GM23248 (cell line): ENCODE measurements around the gene COL18A1. TPM values are rescaled to one million over a fixed set of nuclear protein-coding genes. Genes with fewer than 3 reads are reported as not detected.
"Not testable (repeated sequence)": the region's sequence is repeated elsewhere in the genome, so short reads cannot be mapped to it uniquely, and the experiment has no call there.

Experiments used
- DNase-seq: peaks from one replicate; pipeline ENCODE4 v3.0.0-alpha.2; 2015
- H2AFZ ChIP-seq: fragments of 200-600 bp; sonication (generic); 2 replicates; pipeline ENCODE4 v1.6.1; 2016; ENCODE audit warnings: antibody characterized with exemption
- H3F3A ChIP-seq: fragments of 200-600 bp; sonication (generic); 2 replicates; pipeline ENCODE4 v1.6.1; 2016; ENCODE audit warnings: mild to moderate bottlenecking, antibody characterized with exemption, mixed run types; ENCODE audit not compliant: insufficient read depth
- H3K27ac ChIP-seq: fragments of 200-600 bp; sonication (generic); 2 replicates; pipeline ENCODE4 v1.5.1; 2016; ENCODE audit warnings: mild to moderate bottlenecking
- H3K27me3 ChIP-seq: fragments of 200-600 bp; sonication (generic); replicated peaks from 2 replicates; pipeline ENCODE4 v1.6.1; 2016; ENCODE audit warnings: mild to moderate bottlenecking; ENCODE audit not compliant: insufficient read depth
- H3K36me3 ChIP-seq: fragments of 200-600 bp; sonication (generic); 2 replicates; pipeline ENCODE4 v1.6.1; 2016; ENCODE audit warnings: low read depth, mild to moderate bottlenecking
- H3K4me1 ChIP-seq: fragments of 200-600 bp; sonication (generic); 2 replicates; pipeline ENCODE4 v1.6.1; 2016; ENCODE audit warnings: mild to moderate bottlenecking; ENCODE audit not compliant: insufficient read depth
- H3K4me2 ChIP-seq: fragments of 200-600 bp; sonication (generic); one replicate; pipeline ENCODE4 v1.6.1; 2016; ENCODE audit warnings: mild to moderate bottlenecking; ENCODE audit not compliant: unreplicated experiment
- H3K4me3 ChIP-seq: fragments of 200-600 bp; sonication (generic); 2 replicates; pipeline ENCODE4 v1.5.1; 2016; ENCODE audit warnings: mild to moderate bottlenecking
- H3K79me2 ChIP-seq: fragments of 200-600 bp; sonication (generic); 2 replicates; pipeline ENCODE4 v1.6.1; 2016; ENCODE audit warnings: mild to moderate bottlenecking; ENCODE audit not compliant: insufficient read depth
- H3K9ac ChIP-seq: fragments of 200-600 bp; sonication (generic); 2 replicates; pipeline ENCODE4 v1.6.1; 2016; ENCODE audit warnings: mild to moderate bottlenecking
- H3K9me2 ChIP-seq: fragments of 200-600 bp; sonication (generic); 2 replicates; pipeline ENCODE4 v1.6.1; 2016; ENCODE audit warnings: mixed run types, mild to moderate bottlenecking, moderate library complexity; ENCODE audit not compliant: insufficient read depth
- H3K9me3 ChIP-seq: fragments of 200-600 bp; sonication (generic); one replicate; pipeline ENCODE4 v1.6.1; 2017; ENCODE audit warnings: low read depth
- H4K20me1 ChIP-seq: fragments of 200-600 bp; sonication (generic); 2 replicates; pipeline ENCODE4 v1.6.0; 2016; ENCODE audit not compliant: insufficient read depth
- EZH2 ChIP-seq: fragments of 200-600 bp; sonication (generic); IDR thresholded peaks from 2 replicates; pipeline ENCODE4 v1.6.1; 2018; ENCODE audit warnings: antibody characterized with exemption, mild to moderate bottlenecking; ENCODE audit not compliant: insufficient read depth, poor library complexity, severe bottlenecking
- EZH2phosphoT487 ChIP-seq: fragments of 200-600 bp; sonication (generic); IDR thresholded peaks from 2 replicates; pipeline ENCODE4 v1.6.1; 2018; ENCODE audit warnings: antibody characterized with exemption, moderate library complexity, mild to moderate bottlenecking, low read depth; ENCODE audit not compliant: insufficient read depth
- WGBS, 2 experiments: methylation state at CpG; one replicate each; pipeline ENCODE4 v1.1.6; 2015 to 2017; ENCODE audit warnings: low lambda C conversion rate in 2 of 2, low coverage in 1 of 2; ENCODE audit errors: missing lambda C conversion rate in 2 of 2; 5-methylcytosine and 5-hydroxymethylcytosine counted together
- in situ Hi-C: fragments of 300-500 bp; cut with MboI; formaldehyde crosslinking; loops from 2 replicates; pipeline ENCODE4 v1.15.0; 2020
- polyA plus RNA-seq: library from polyadenylated mRNA; unstranded; fragments of >200 nt; fragmentation: Nextera tagmentation; extraction: Ambion mirVana; gene quantifications from 2 replicates; pipeline ENCODE4 v1.2.1, GENCODE V29; 2016
- total RNA-seq: library from RNA; depleted of rRNA; stranded (reverse); fragments of >200 nt; shearing (Covaris generic); gene quantifications from 2 replicates; pipeline ENCODE4 v1.2.3, GENCODE V29; 2014

COL18A1 gene
- total and polyA plus RNA-seq, 2 experiments from 2014 or later = 1.7 to 30.5 TPM

DNA sequence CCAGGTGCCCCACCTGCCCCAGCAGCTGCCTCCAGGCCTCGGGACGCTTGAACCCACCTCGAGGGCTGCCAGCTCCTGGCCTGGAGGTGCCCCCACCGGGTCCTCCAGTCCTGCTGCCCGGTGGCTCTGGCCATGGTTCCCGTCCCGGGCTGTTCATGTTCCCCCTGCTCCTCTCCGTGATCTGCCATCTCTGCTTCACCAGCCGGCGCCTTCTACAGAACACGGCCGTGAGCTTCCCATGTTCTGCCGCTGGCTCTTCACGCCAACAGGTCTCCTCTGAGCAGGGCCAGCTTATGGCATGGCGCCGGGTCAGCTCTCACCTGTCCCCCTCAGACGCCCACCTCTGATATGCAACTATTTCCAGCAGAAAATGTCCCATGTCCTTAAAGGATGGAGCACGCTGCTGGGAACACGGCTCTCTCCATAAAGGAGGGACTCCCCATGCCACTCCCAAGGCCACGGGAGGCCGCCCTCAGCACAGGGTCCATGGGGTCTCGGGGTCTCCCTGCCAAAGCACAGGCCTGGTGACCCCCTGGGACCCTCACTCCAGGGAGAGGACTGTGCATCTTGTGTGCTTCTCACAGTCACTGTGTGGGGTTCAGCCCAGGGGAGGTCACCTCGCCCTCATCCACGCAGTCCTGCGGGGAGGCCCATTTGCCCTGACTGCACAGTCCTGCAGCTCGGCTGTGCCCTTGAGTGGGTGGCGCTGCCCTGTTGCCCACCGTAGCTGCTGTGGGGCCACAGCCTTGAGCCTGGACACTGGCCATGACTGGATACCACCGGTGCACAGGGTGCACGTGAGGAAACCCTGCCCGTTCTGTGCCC lies 36.7 kb downstream of the COL18A1 start:
- H3K4me3 ChIP-seq = no peak overlapping the region
- H4K20me1 ChIP-seq = no peaks in the 10 kb centered on the region
- 0 out of 2 replicates have a peak, but pooled peaks cover 7% of the 10 kb centered on the region for H3K4me1 ChIP-seq
- H3K36me3 ChIP-seq = no peaks in the 10 kb centered on the region
- no peak overlapping the region for H3K27ac ChIP-seq
- H3K9me3 ChIP-seq = no peaks in the 10 kb centered on the region
- TF ChIP-seq EZH2 (no peak), EZH2phosphoT487 (no peak)
- H3K4me2 ChIP-seq = no peak overlapping the region
- WGBS, 2 experiments = 89 to 90% methylated on average over 31 of the region's 31 CpGs
- no peak overlapping the region for H3K9ac ChIP-seq
- H3K79me2 ChIP-seq = no peaks in the 10 kb centered on the region
- H3K9me2 ChIP-seq = no peaks in the 10 kb centered on the region
- no peaks in the 10 kb centered on the region for H3K27me3 ChIP-seq
- no peak overlapping the region for H2AFZ ChIP-seq
- in situ Hi-C loops = no loop called here
- H3F3A ChIP-seq = no peaks in the 10 kb centered on the region
- DNase-seq = no peak

DNA sequence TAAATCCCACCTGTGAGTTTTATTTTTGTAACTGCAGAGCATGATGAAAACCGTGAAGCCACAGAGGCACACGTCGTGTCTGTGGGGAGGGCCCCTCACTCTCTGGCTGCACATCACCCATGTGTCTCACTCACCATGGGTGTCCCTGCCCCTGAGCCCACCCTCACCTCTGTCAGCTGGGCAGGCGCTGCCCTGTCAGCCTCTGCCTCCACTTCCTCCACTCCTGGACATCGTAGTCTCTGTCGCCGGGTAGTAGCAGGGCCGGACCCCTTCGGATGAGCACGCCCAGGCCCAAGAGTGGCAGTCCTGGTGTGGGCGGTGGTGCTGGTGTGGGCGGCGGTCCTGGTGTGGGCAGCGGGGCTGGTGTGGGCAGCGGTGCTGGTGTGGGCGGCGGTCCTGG lies 37.3 kb downstream of the COL18A1 start:
- Histone ChIP-seq H3K9me2 (no peaks in the 10 kb centered on the region), H4K20me1 (no peaks in the 10 kb centered on the region), H3K4me3 (no peak overlapping the region), H3K27ac (no peak overlapping the region), H3K79me2 (no peaks in the 10 kb centered on the region), H3K27me3 (no peaks in the 10 kb centered on the region), H3K4me2 (no peak overlapping the region), H3F3A (no peaks in the 10 kb centered on the region), H3K4me1 (0 out of 2 replicates have a peak, but pooled peaks cover 7% of the 10 kb centered on the region), H3K9me3 (no peaks in the 10 kb centered on the region), H3K36me3 (no peaks in the 10 kb centered on the region), H2AFZ (no peak overlapping the region), H3K9ac (no peak overlapping the region)
- WGBS, 2 experiments = 96% methylated on average over 13 to 17 of the region's 17 CpGs
- TF ChIP-seq EZH2phosphoT487 = no peak
- TF ChIP-seq EZH2 = no peak
- in situ Hi-C loops = no loop called here
- DNase-seq = no peak

DNA sequence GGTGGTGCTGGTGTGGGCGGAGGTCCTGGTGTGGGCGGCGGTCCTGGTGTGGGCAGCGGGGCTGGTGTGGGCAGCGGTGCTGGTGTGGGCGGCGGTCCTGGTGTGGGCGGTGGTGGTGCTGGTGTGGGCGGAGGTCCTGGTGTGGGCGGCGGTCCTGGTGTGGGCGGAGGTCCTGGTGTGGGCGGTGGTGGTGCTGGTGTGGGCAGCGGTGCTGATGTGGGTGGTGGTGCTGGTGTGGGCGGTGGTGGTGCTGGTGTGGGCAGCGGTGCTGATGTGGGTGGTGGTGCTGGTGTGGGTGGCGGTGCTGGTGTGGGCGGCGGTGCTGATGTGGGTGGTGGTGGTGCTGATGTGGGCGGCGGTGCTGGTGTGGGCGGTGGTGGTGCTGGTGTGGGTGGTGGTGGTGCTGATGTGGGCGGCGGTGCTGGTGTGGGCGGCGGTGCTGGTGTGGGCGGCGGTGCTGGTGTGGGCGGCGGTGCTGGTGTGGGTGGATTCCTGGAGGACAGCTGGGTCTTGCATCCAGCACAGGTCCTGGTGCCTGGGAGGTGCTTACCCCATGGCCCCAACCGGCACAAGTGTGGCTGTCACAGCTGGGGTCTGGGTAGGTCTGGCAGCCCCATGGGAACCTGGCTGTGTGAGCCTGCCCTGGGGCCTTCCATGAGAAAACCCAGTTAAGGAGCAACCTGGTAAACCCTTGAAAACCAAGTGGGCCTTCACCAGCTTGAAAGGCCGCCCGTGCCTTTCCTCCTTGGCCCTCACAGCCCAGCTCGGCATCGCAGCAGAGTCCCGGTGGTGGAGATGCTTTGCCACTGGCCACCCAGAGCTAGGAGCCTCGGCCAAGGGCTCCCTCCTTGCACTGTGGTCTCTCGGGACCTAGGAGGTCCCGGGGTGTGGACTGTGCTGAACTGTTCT lies 38.0 kb downstream of the COL18A1 start:
- H3K27me3 ChIP-seq, H3K4me1 ChIP-seq, H3K9me3 ChIP-seq, H3K4me3 ChIP-seq, H3F3A ChIP-seq, H3K27ac ChIP-seq, DNase-seq, H3K4me2 ChIP-seq, H3K9ac ChIP-seq, H4K20me1 ChIP-seq, H3K79me2 ChIP-seq, H2AFZ ChIP-seq, H3K9me2 ChIP-seq, in situ Hi-C loops, H3K36me3 ChIP-seq: not testable (repeated sequence)
- WGBS, 2 experiments = 93 to 95% methylated on average over 8 to 39 of the region's 39 CpGs

DNA sequence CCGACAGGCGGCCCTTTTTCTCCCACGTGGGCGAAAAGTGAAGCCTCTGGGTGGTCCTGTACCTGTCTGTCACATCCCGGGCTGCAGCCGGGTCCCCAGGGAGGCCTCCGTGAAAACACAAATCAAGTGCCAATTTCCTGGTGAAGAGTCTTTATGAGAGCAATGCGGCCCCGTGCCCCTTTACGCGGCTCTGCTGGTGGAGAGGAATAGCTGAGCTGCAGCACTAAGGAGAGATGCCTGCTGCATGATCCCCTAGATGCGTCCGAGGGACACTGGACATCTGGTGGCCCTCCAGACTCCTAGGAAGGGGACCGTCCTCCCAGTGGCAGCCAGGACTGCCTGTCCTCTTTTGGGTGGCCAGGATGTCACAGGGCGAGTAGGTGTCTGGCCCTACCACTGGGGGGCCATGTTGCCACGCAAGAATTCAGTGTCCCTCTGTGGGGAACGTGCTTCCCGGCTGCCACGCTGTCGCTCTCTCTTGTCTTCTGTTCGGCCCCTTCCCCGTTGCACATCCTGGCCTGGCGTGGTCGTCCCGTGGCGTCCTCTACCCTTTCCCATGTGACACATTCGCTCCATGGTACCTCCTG lies 38.7 kb downstream of the COL18A1 start:
- in situ Hi-C loops = no loop called here
- Histone ChIP-seq H3K4me2 (no peak overlapping the region), H3F3A (no peaks in the 10 kb centered on the region), H3K36me3 (no peaks in the 10 kb centered on the region), H2AFZ (no peak overlapping the region), H3K27me3 (no peaks in the 10 kb centered on the region), H4K20me1 (no peaks in the 10 kb centered on the region), H3K9me2 (no peaks in the 10 kb centered on the region), H3K79me2 (no peaks in the 10 kb centered on the region), H3K4me1 (0 out of 2 replicates have a peak, but pooled peaks cover 8% of the 10 kb centered on the region), H3K9ac (no peak overlapping the region), H3K9me3 (no peaks in the 10 kb centered on the region), H3K27ac (no peak overlapping the region), H3K4me3 (no peak overlapping the region)
- 88 to 93% methylated on average over 27 of the region's 27 CpGs for WGBS, 2 experiments
- DNase-seq = no peak
- TF ChIP-seq EZH2phosphoT487 (no peak), EZH2 (no peak)
